Endothelial cell of umbilical vein (primary cell): ENCODE measurements around the gene OR6C65.

Source experiments
- EZH2 ChIP-seq: IDR thresholded peaks from 2 replicates; pipeline ENCODE4 v1.6.1; 2012; ENCODE audit warnings: borderline replicate concordance, low read depth, mild to moderate bottlenecking, moderate library complexity, low read length, inconsistent platforms; ENCODE audit not compliant: severe bottlenecking
- POLR2AphosphoS5 ChIP-seq: IDR thresholded peaks from 2 replicates; pipeline ENCODE4 v1.6.1; 2012; ENCODE audit warnings: low read depth, mild to moderate bottlenecking, control low read depth, low read length, moderate library complexity; ENCODE audit not compliant: insufficient read depth

DNA sequence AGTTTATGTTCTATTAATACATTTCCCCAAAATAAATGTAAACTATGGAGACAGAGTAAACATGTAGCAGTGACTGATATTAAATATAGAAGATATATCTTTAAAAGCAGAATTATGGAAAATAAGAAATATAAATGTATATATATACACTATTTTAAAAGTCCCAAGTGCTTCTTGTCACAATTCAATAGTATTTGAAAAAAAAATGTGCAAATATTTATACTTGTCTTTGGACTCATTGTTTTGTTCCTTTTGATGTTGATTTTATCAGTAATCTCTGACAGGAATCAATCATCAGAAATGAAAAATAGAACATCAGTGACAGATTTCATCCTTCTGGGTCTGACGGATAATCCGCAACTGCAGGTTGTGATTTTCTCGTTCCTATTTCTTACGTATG, 25.6 kb downstream of the OR6C65 start, which contains the start of gene OR6C76:
- TF ChIP-seq POLR2AphosphoS5: no peak
- no peak for TF ChIP-seq EZH2
